LoVo (cell line): ENCODE data around the gene DPH3.

Source experiments
- DNase-seq: peaks from one replicate; pipeline ENCODE4 v3.0.0-alpha.2; 2016; ENCODE audit warnings: low spot score

Gene DPH3

GRCh38 chr3:16290827-16291196, 26.1 kb upstream of the DPH3 start:
- DNase-seq = no peak

- peak; percentile 12 for DNase-seq
These were observed 25.5 kb upstream of the DPH3 start for GRCh38 chr3:16290007-16290826.

- no peak for DNase-seq
These were observed 24.6 kb upstream of the DPH3 start for GRCh38 chr3:16289144-16289889.

- no peak for DNase-seq
These were observed 23.9 kb upstream of the DPH3 start for GRCh38 chr3:16288664-16289063.

GRCh38 chr3:16286751-16287543, 22.2 kb upstream of the DPH3 start:
- DNase-seq = no peak

GRCh38 chr3:16286161-16286560, 21.4 kb upstream of the DPH3 start:
- DNase-seq = no peak

- DNase-seq = no peak
These were observed 19.9 kb upstream of the DPH3 start for GRCh38 chr3:16284633-16285032.

- DNase-seq = no peak
These were observed 15.9 kb upstream of the DPH3 start for GRCh38 chr3:16280671-16281070.

- DNase-seq = no peak
These were observed 14.5 kb upstream of the DPH3 start for GRCh38 chr3:16279010-16279801.

GRCh38 chr3:16277471-16277870, 12.7 kb upstream of the DPH3 start:
- DNase-seq = no peak

- no peak for DNase-seq
These were observed 9.1 kb upstream of the DPH3 start for GRCh38 chr3:16273867-16274266.

GRCh38 chr3:16272588-16272987, 7.8 kb upstream of the DPH3 start:
- DNase-seq = no peak

- DNase-seq = no peak
These were observed 6.1 kb upstream of the DPH3 start for GRCh38 chr3:16270855-16271254.

GRCh38 chr3:16266714-16267113, 2.0 kb upstream of the DPH3 start:
- no peak for DNase-seq

GRCh38 chr3:16265455-16265786, 678 bp upstream of the DPH3 start:
- DNase-seq = no peak

GRCh38 chr3:16264174-16264707, 502 bp downstream of the DPH3 start:
- no peak for DNase-seq

- no peak for DNase-seq
These were observed 2.6 kb downstream of the DPH3 start for GRCh38 chr3:16262174-16262573.

- no peak for DNase-seq
These were observed 4.7 kb downstream of the DPH3 start for GRCh38 chr3:16260046-16260445.

- DNase-seq = no peak
These were observed 5.9 kb downstream of the DPH3 start for GRCh38 chr3:16258866-16259265.

GRCh38 chr3:16258177-16258576, 6.6 kb downstream of the DPH3 start:
- DNase-seq = no peak

GRCh38 chr3:16257309-16257708, 7.4 kb downstream of the DPH3 start:
- DNase-seq = no peak

GRCh38 chr3:16255726-16256125, 9.0 kb downstream of the DPH3 start:
- DNase-seq = no peak
